SU-DHL-6 (cell line): Measurements from ENCODE around the gene PHLDA2.

Source experiments
- EZH2phosphoT487 ChIP-seq: fragments of 200-600 bp; sonication (generic), shearing (Covaris generic); conservative IDR thresholded peaks from 2 replicates; pipeline ENCODE4 v1.6.1; 2018; ENCODE audit warnings: mild to moderate bottlenecking, antibody characterized with exemption, low read length, moderate library complexity, mixed read lengths
- TF ChIP-seq, protein P1 (sequence below): fragments of 200-600 bp; sonication (generic); IDR thresholded peaks from one replicate; pipeline ENCODE4 v1.5.1; 2017; ENCODE audit warnings: antibody characterized with exemption, mild to moderate bottlenecking, low read length, moderate library complexity; ENCODE audit not compliant: insufficient read depth, poor library complexity, severe bottlenecking

DNA sequence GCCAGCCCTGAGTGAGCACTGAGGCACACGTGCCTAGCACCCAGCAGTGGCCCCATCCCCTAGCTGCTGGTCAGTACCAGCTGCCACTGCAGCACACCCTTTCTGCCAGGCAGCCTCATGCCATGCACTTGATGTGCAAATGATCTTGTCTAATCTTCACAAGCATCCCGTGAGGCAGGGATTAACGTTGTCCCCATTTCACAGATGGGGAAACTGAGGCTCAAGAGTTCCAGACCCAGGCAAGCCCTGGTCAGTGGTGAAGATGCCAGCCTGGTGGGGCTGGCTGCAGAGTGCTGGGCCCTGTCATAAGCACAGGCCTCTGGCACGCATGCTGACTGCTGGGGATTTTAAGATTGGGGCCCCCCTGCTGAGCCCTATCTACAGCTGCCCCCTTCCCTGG, 35.3 kb downstream of the PHLDA2 start:
- TF ChIP-seq, protein P1, sequence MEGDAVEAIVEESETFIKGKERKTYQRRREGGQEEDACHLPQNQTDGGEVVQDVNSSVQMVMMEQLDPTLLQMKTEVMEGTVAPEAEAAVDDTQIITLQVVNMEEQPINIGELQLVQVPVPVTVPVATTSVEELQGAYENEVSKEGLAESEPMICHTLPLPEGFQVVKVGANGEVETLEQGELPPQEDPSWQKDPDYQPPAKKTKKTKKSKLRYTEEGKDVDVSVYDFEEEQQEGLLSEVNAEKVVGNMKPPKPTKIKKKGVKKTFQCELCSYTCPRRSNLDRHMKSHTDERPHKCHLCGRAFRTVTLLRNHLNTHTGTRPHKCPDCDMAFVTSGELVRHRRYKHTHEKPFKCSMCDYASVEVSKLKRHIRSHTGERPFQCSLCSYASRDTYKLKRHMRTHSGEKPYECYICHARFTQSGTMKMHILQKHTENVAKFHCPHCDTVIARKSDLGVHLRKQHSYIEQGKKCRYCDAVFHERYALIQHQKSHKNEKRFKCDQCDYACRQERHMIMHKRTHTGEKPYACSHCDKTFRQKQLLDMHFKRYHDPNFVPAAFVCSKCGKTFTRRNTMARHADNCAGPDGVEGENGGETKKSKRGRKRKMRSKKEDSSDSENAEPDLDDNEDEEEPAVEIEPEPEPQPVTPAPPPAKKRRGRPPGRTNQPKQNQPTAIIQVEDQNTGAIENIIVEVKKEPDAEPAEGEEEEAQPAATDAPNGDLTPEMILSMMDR: no peak
- TF ChIP-seq EZH2phosphoT487: no peak
